ENCODE measurements around the gene SEMA3A.

- TF ChIP-seq CTCF (IDR thresholded peaks at IDR 0.05) (no peak), ZFX (IDR thresholded peaks at IDR 0.05; ENCODE audit: borderline replicate concordance) (no peak)
Observed at GRCh38 chr7:84145892-84146291, 48.7 kb downstream of the SEMA3A start.

Data from 22Rv1 (cell line).